HepG2 (cell line): ENCODE data around the gene TNFRSF18. TPM values are rescaled to one million over a fixed set of nuclear protein-coding genes. Genes with fewer than 3 reads are reported as not detected.

ENCODE experiments used
- CC2D1A ChIP-seq: sonication (generic); formaldehyde crosslinking; IDR thresholded peaks from 2 replicates; pipeline ENCODE4 v1.8.1; 2023; ENCODE audit warnings: mild to moderate bottlenecking, missing genetic modification reagents
- ISL2 ChIP-seq: sonication (generic); formaldehyde crosslinking; IDR thresholded peaks from 2 replicates; pipeline ENCODE4 v1.5.0; 2020; ENCODE audit warnings: missing genetic modification reagents
- MTF1 ChIP-seq: sonication (generic); formaldehyde crosslinking; IDR thresholded peaks from 2 replicates; pipeline ENCODE4 v1.5.0; 2020; ENCODE audit warnings: missing genetic modification reagents
- NFE2L2 ChIP-seq: fragments of 150-350 bp; IDR thresholded peaks from 2 replicates; pipeline ENCODE4 v1.6.1; 2014; ENCODE audit warnings: low read length
- NFIC ChIP-seq: IDR thresholded peaks from 2 replicates; pipeline ENCODE4 v1.6.1; 2012; ENCODE audit warnings: mild to moderate bottlenecking, low read length, inconsistent platforms
- PLRG1 ChIP-seq: fragments of 450-650 bp; conservative IDR thresholded peaks from 2 replicates; pipeline ENCODE4 v1.6.1; 2016
- RAD21 ChIP-seq: fragments of 450-650 bp; formaldehyde crosslinking; IDR thresholded peaks from 2 replicates; pipeline ENCODE4 v1.5.0; 2020; ENCODE audit warnings: mild to moderate bottlenecking
- RXRA ChIP-seq: sonication (generic); formaldehyde crosslinking; IDR thresholded peaks from 2 replicates; pipeline ENCODE4 v1.5.1; 2020; ENCODE audit warnings: missing genetic modification reagents
- SIN3A ChIP-seq: IDR thresholded peaks from 2 replicates; pipeline ENCODE4 v1.6.1; 2011; ENCODE audit warnings: low read depth, mild to moderate bottlenecking, control low read depth, low read length, borderline replicate concordance
- SSRP1 ChIP-seq: IDR thresholded peaks from 2 replicates; pipeline ENCODE4 v1.6.1; 2016; ENCODE audit warnings: control low read depth
- SUZ12 ChIP-seq: fragments of 150-350 bp; IDR thresholded peaks from 2 replicates; pipeline ENCODE4 v1.6.1; 2014; ENCODE audit warnings: low read depth, low read length
- XRCC5 ChIP-seq: fragments of 200-400 bp; formaldehyde crosslinking; optimal IDR thresholded peaks from 2 replicates; pipeline ENCODE3; 2017; ENCODE audit warnings: mild to moderate bottlenecking, low read length
- ZNF383 ChIP-seq: sonication (generic); formaldehyde crosslinking; IDR thresholded peaks from 2 replicates; pipeline ENCODE4 v1.4.0; 2020; ENCODE audit warnings: missing genetic modification reagents, mild to moderate bottlenecking, borderline replicate concordance
- ZNF546 ChIP-seq: sonication (generic); formaldehyde crosslinking; conservative IDR thresholded peaks from 2 replicates; pipeline ENCODE4 v1.8.1; 2023; ENCODE audit warnings: mild to moderate bottlenecking, missing genetic modification reagents
- ZNF629 ChIP-seq: sonication (generic); formaldehyde crosslinking; conservative IDR thresholded peaks from 2 replicates; pipeline ENCODE4 v1.5.0; 2020; ENCODE audit warnings: missing genetic modification reagents
- ZNF737 ChIP-seq: sonication (generic); formaldehyde crosslinking; IDR thresholded peaks from 2 replicates; pipeline ENCODE4 v1.5.0; 2020; ENCODE audit warnings: missing genetic modification reagents, mild to moderate bottlenecking, borderline replicate concordance
- polyA plus RNA-seq, 8 experiments: library from polyadenylated mRNA; depleted of rRNA in 3 of 8; stranded (reverse) in 7 of 8; unstranded in 1 of 8; fragments of >200 nt; fragmentation: Illumina TruSeq in 4 of 8; extraction: Trizol in 4 of 8; gene quantifications; 2 replicates each; pipeline versions ENCODE4 v1.2.1 to v1.2.3, GENCODE V29; 2011 to 2016; ENCODE audit warnings: low read depth in 4 of 8, missing spikeins in 1 of 8, mixed read lengths in 1 of 8; ENCODE audit not compliant: insufficient read depth in 1 of 8
- total RNA-seq, 5 experiments: library from RNA; depleted of rRNA; stranded (reverse); fragments of >200 nt; fragmentation: Illumina TruSeq; extraction: Trizol; gene quantifications; 2 replicates each; pipeline ENCODE4 v1.2.3, GENCODE V29; 2016; ENCODE audit warnings: low read depth in 1 of 5
- TF ChIP-seq, protein P1 (sequence below): sonication (generic); formaldehyde crosslinking; IDR thresholded peaks from 2 replicates; pipeline ENCODE4 v1.4.0; 2020; ENCODE audit warnings: missing genetic modification reagents; ENCODE audit errors: not compliant biosample characterization
- TF ChIP-seq, protein P2 (sequence below): sonication (generic); formaldehyde crosslinking; IDR thresholded peaks from 2 replicates; pipeline ENCODE4 v1.5.0; 2020; ENCODE audit warnings: mild to moderate bottlenecking, missing genetic modification reagents, borderline replicate concordance
- TF ChIP-seq, protein P3 (sequence below): sonication (generic); formaldehyde crosslinking; conservative IDR thresholded peaks from 2 replicates; pipeline ENCODE4 v1.4.0; 2020; ENCODE audit warnings: missing genetic modification reagents
- TF ChIP-seq, protein P4 (sequence below): sonication (generic); formaldehyde crosslinking; IDR thresholded peaks from 2 replicates; pipeline ENCODE4 v1.8.1; 2023; ENCODE audit warnings: missing genetic modification reagents, inconsistent platforms, borderline replicate concordance
- TF ChIP-seq, protein P5 (sequence below): sonication (generic); formaldehyde crosslinking; IDR thresholded peaks from 2 replicates; pipeline ENCODE4 v1.5.0; 2020; ENCODE audit warnings: missing genetic modification reagents, mild to moderate bottlenecking, borderline replicate concordance
- TF ChIP-seq, protein P6 (sequence below): sonication (generic); formaldehyde crosslinking; IDR thresholded peaks from 2 replicates; pipeline ENCODE4 v1.5.0; 2020; ENCODE audit warnings: missing genetic modification reagents

Gene TNFRSF18
- total and polyA plus RNA-seq, 2 of the 13 experiments (the other 11 are each of a cell fraction or from before 2014, with no cell fraction given) = not detected

DNA sequence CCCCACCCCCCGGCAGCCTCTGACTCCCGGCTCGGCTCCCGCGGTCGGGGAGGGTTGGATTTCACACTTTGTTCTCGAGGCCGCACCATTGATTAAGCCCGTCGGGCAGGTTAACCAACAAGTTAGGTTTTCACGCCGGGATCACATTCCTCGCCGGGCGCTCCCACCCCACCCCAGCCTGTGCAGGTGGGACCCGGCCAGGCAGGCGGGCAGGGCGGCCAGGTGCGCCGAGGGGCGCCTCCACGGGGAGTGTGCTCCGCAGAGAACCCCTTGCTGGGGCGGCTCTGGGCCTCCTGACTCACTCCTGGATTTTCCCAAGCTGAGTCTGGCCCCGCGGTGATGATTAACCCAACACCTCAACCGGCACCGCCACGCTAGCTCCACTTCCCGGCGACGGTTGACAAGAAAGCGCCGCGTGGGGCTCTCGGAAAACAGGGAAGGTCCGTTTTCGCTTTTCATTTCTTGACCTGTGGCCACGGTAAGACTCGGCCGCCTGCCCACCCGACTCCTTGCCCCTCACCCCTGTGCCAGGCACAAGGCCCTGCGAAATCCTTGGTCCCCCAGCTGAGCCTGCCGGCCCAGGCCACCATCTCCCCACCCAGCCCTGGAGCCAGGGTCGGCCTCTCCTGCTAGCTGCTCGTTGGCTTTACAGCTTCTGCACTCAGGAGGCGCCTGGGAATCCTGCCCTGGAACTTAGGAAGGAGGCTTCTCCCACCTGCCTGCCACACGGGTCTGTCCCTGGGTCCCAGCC is 41.5 kb downstream of the TNFRSF18 start (continued):
- peak; percentile 37; the same call in 1 of the 2 replicates for TF ChIP-seq RXRA (CRISPR knock-in tag)
- no peak for TF ChIP-seq NFE2L2
- no peak for TF ChIP-seq PLRG1
- TF ChIP-seq ZNF383 (CRISPR knock-in tag) = no peak
- no peak for TF ChIP-seq MTF1 (CRISPR knock-in tag)
- TF ChIP-seq, protein P1, sequence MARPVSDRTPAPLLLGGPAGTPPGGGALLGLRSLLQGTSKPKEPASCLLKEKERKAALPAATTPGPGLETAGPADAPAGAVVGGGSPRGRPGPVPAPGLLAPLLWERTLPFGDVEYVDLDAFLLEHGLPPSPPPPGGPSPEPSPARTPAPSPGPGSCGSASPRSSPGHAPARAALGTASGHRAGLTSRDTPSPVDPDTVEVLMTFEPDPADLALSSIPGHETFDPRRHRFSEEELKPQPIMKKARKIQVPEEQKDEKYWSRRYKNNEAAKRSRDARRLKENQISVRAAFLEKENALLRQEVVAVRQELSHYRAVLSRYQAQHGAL (CRISPR knock-in tag) = no peak
- TF ChIP-seq XRCC5 = peak; percentile 4
- no peak for TF ChIP-seq SSRP1 (CRISPR knock-in tag)
- TF ChIP-seq ISL2 (CRISPR knock-in tag) = 0 out of 2 replicates have a peak, but pooled peaks have one; percentile 16
- no peak for TF ChIP-seq SUZ12
- TF ChIP-seq ZNF629 = no peak
- TF ChIP-seq, protein P2, sequence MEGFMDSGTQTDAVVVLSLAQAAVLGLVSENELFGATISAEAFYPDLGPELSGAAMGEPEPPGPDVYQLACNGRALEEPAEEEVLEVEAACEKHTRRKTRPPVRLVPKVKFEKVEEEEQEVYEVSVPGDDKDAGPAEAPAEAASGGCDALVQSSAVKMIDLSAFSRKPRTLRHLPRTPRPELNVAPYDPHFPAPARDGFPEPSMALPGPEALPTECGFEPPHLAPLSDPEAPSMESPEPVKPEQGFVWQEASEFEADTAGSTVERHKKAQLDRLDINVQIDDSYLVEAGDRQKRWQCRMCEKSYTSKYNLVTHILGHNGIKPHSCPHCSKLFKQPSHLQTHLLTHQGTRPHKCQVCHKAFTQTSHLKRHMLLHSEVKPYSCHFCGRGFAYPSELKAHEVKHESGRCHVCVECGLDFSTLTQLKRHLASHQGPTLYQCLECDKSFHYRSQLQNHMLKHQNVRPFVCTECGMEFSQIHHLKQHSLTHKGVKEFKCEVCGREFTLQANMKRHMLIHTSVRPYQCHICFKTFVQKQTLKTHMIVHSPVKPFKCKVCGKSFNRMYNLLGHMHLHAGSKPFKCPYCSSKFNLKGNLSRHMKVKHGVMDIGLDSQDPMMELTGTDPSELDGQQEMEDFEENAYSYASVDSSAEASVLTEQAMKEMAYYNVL (CRISPR knock-in tag) = no peak
- TF ChIP-seq, protein P3, sequence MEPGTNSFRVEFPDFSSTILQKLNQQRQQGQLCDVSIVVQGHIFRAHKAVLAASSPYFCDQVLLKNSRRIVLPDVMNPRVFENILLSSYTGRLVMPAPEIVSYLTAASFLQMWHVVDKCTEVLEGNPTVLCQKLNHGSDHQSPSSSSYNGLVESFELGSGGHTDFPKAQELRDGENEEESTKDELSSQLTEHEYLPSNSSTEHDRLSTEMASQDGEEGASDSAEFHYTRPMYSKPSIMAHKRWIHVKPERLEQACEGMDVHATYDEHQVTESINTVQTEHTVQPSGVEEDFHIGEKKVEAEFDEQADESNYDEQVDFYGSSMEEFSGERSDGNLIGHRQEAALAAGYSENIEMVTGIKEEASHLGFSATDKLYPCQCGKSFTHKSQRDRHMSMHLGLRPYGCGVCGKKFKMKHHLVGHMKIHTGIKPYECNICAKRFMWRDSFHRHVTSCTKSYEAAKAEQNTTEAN (CRISPR knock-in tag) = peak; percentile 60
- TF ChIP-seq, protein P4, sequence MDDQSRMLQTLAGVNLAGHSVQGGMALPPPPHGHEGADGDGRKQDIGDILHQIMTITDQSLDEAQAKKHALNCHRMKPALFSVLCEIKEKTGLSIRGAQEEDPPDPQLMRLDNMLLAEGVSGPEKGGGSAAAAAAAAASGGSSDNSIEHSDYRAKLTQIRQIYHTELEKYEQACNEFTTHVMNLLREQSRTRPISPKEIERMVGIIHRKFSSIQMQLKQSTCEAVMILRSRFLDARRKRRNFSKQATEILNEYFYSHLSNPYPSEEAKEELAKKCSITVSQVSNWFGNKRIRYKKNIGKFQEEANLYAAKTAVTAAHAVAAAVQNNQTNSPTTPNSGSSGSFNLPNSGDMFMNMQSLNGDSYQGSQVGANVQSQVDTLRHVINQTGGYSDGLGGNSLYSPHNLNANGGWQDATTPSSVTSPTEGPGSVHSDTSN (CRISPR knock-in tag) = no peak
- TF ChIP-seq, protein P5, sequence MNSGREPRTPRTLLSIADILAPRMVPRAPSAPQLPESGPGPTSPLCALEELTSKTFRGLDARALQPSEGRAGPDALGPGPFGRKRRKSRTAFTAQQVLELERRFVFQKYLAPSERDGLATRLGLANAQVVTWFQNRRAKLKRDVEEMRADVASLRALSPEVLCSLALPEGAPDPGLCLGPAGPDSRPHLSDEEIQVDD (CRISPR knock-in tag) = no peak
- no peak for TF ChIP-seq RAD21 (CRISPR knock-in tag)
- no peak for TF ChIP-seq NFIC
- TF ChIP-seq SIN3A = no peak
- TF ChIP-seq, protein P6, sequence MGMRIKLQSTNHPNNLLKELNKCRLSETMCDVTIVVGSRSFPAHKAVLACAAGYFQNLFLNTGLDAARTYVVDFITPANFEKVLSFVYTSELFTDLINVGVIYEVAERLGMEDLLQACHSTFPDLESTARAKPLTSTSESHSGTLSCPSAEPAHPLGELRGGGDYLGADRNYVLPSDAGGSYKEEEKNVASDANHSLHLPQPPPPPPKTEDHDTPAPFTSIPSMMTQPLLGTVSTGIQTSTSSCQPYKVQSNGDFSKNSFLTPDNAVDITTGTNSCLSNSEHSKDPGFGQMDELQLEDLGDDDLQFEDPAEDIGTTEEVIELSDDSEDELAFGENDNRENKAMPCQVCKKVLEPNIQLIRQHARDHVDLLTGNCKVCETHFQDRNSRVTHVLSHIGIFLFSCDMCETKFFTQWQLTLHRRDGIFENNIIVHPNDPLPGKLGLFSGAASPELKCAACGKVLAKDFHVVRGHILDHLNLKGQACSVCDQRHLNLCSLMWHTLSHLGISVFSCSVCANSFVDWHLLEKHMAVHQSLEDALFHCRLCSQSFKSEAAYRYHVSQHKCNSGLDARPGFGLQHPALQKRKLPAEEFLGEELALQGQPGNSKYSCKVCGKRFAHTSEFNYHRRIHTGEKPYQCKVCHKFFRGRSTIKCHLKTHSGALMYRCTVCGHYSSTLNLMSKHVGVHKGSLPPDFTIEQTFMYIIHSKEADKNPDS (CRISPR knock-in tag) = no peak
- peak; percentile 82 for TF ChIP-seq ZNF546 (CRISPR knock-in tag)
- TF ChIP-seq CC2D1A (CRISPR knock-in tag) = no peak
- TF ChIP-seq ZNF737 (CRISPR knock-in tag) = no peak
